Activated CD4-positive, alpha-beta T cell treated with anti-CD3 and anti-CD28 coated beads, Interleukin-2, amount 50 U/mL, for 1 hour (primary cell): ENCODE results near the gene SDCBP2.

ENCODE experiments used
- DNase-seq: peaks from one replicate; pipeline ENCODE4 v3.0.0-alpha.2; 2020

SDCBP2 gene

DNA sequence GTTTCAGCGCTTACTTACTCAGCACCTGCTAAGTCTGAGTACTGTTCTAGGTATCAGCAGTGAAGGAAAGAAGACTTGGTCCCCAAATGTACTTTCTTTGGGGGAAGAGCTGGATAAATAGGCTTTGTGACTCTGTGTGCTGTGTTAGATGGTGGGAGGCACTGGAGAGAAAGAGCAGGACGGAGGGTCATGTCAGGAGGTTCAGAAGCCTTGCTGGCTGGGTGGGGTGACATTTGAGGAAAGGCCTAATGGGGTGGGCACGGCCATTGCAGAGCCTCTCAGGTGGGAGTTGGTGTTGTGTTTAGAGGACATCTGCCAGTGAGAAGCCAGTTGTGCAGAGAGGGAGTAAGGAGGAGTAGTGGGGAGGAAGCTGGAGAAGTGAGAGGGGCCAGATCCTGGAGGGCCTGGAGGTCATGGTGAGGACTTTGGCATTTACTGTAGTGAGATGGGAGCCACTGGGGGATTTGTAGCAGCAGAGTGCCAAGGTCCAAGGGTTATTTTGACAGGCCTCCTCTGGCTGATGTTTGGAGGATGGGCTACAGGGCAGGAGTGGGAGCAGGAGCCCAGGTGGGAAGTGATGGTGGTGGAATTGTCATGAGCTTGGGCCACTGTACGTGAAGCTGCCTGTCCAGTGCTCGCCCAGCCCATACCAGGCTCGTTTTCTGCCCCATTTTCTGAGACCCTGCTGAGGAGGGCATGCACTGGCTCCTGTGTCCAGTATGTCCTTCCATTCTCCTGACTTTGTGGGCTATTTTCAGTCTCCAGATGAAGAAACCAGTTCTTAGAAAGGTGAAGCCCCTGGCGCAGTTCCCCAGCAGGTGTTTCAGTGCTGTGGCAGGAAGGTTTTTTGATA is 886 bp downstream of the SDCBP2 start:
- DNase-seq, result no peak

DNA sequence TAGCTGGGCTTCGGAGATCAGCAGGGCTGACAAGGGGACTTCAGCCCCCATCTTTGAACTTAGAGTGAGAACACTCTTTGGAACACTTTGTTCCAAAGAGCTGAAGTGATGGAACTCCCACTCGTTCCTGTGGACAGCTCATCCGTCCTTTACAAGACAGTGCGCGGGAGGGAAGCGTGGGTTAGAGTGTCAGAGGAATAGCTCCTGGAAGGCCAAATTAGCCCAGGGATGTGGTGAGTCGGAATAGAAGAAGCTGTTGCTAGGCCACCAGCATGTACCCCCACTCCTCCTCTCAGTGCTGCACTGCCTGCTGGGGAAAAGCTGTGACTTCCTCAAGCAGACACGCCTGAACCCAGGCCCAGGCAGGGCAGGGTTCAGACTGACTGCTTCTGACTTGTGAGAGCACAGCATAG is 1.7 kb downstream of the SDCBP2 start:
- no peak for DNase-seq

DNA sequence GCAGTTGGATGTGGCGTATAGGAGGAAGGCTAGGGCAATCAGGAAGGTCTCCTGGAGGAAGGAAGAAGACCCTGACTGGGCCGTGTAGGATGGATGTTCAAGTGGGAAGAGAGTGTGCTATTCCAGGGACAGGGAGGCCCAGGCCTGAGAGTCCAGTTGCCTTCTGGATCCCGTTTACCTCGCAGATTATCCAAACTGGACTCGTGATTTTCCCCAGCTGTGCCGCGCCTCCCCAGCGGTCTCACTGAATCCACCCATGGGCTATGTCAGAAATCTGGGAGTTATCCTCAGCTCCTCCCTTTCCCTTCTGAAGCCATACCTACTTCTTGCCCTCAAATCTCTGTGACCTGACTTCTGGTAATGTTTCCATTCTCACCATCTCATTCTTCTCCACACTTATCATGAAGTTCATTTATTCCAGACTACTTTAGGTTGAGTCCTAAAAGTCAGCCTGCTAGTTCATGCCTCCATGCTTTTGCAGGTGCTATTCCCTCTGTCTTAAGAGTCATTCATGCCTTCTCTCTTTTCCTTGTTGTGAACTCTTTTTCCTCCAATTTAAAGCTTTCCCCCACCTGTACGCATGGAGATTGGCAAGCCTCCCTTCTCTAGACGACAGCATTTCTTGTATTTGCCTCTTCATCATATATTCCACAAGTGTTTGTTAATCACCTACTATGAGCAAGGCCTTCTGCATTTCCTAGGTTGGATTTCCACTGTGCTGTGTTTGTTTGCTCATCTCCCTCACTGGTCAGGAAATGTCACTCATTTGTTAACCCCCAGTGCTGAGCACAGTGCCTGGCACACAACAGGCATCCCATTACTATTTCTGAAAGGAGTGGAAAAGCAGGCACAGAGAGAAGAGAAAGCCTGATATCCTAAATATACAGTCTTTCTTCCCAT is 2.7 kb downstream of the SDCBP2 start:
- DNase-seq, result no peak

DNA sequence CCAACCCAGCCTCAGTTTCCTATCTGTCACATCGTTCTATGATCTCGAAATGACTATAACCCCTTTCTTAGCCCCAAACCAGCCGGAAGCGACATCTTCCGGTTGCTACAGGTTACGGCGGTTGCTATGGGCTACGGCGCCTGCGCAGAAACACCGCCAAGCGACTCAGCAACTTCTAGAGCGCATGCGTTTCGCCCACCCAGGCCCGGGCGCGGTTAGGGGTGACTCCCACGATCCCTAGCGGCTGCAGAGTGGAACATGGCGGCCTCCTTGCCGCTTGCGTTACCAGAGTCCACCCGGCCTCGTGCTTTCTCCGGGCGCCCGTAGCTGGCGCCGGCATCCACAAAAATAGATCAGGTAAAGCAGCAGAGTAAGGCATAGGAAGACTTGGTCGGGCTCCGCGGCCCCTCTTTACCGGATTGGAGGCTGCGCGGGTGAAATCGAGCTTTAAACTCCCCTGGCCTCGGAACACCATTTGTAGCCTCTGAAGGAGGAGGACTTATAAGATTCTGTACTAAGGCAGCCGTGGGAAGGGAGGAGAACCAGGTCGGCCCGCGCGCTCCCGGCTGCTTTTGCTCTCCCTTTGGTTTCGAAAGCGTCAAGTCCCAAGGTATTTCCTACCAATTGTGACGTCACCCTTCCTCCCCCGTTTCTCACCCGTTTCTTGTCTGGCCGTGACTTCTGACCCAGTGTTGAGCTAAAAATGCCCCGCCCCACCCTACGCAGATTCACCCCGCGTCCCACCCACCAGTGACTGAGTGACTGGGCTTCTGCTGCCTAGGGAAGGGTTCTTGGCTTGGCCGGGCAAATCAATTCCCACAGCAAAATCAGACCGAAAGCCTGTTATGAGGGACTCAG is 3.5 kb downstream of the SDCBP2 start:
- peak; percentile 99 for DNase-seq

DNA sequence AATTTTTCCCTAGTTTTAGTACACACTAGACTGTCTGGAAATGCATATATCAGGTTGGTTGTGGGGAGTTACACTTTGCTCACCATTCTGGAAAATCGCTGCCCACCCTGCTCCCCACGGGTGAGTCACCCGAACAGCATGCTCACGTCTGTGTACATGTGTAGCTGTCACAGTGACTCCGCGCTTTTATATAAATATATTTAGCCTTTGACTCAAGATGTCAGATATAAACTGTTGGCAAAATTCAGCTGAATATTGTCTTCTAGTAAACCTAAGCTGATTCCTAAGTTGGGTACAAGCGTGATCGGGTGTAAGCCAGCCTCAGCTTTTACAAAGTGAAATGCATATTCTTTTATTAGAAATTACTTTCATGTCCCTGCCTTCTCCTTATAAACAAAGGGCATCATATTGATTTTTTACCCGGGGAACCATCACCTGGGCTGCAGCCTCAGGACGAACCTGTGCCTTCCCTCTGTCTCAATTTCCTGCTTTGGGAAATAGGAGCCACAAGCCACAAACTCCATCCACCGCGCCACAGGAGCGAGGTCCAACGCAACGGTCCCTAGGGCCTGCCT is 4.3 kb downstream of the SDCBP2 start:
- DNase-seq, result peak; percentile 47

DNA sequence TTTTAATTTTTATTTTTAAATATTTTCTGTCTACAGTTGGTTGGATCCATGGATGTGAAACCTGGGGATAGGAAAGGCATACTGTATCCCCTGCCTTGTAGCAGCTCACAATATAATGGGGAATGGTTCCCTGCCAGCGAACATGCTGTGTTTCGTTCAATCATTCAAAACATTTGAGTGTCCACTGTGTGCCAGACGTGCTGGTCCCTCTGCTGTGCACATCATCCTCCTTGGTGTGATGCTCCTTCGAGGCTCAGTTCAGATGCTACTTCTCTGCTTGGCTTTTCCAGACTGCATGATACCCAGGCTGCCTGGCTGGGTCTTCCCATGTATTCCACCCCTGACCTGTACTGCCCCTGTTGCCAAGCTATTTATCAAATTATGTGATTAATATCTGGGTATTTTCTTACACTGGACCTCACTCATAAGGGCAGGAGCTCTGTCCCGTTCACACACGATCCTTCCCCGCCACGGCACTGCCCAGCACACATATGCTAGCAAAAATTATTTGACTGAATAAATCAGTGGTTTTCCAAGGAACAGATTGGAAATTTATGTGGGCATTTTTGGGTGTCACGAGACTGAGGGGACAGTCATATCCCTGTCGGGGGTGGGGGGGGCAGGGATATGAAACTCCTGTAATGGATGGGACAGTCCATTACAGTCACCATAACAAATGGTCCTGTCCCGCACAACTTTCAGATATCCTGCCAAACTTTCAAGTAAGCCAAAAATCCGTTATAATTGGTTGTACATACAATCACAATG is 4.9 kb downstream of the SDCBP2 start:
- no peak for DNase-seq

DNA sequence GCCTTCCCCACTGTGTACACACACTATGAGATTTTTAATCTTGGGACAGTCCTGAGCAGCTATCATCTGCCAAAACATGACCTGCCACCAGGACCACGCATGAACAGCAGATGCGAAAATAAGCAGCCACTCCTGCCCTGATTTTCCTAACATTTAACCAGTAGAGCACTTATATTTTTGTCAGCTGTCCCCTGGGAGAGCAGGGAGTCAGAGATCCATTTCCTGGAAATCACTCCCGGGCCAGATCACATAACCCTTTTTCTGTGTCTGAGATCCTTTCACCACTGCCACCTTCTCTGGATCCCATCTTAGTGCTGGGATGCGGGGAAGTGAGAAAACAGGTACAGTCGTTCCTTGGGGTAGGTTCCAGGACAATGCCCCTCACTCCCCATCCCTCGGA is 5.7 kb downstream of the SDCBP2 start:
- DNase-seq, result no peak

DNA sequence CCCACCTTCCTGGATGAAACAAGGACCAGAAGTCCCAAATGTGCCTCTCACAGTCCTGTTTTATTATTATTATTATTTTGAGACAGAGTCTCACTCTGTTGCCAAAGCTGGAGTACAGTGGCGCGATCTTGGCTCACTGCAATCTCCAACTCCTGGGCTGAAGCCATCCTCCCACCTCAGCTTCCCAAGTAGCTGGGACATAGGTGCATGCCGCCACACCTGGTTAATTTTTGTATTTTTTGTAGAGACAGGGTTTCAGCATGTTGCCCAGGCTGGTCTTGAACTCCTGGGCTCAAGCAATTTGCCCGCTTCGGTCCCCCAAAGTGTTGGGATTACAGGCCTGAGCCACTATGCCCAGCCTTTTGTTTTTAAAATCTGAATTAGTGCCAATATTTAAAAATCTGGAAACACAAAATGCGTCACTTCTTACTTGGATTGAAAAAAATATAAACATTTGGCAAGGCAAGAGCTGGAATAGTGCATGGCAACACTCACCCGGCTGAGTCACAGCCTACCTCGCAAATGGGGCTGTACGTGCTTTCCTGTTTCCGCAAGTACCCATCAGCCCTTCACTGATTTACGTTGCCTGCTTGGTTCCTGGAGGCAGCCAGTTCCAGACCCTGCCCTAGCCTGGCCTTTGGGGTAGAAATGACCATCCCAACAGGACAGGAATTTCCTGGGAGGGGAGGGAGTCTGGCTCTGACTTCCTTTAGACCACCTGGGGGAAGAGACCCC is 6.3 kb downstream of the SDCBP2 start:
- no peak for DNase-seq

DNA sequence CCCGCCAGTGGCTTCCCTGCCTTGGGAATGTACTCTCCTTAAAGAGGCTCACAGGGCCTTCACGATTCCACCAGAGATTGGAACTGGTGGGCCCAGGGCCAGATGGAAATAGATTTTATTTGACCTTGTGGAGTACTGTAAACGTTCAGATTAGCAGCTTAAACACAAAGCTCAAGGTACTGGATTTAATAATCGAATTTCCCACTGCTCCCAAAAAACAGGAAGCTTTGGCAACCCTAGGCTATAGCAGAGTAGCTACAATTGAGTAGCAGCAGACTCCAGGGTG is 7.3 kb downstream of the SDCBP2 start:
- no peak for DNase-seq

DNA sequence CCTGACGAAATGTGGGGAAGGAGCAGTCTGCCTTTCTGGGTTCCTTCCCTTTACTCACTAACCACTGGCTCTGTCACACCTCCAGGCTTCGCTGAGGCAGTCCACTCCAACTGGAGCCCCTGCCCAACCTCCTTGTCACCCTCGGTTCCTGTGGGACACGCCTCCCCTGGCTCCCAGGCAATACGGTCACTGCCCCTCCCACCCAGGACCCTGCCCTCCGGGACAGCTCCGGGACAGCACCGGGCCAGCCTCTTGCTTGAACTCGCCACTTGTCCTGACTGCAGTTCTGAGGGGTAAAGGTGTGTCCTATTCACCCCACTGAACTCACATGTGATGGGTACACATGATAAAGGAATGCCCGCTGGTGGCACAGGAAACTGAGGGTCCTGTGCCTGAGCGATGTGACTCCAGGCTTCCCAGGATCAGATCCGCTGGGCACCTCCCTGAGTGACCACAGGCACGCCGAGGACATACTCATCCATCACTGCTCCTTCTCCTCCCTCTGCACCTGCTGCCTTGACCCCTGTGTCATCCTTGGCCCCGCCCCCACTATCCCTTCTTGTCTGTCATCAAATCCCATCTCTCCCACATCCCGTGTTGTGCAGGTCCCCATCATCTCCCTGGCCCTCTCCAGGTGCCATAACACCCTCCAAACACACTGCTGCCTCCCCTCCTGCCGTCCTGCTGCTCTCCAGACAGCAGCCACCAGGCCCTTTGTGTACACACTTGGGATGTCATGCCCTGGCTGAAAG is 7.9 kb downstream of the SDCBP2 start:
- no peak for DNase-seq

DNA sequence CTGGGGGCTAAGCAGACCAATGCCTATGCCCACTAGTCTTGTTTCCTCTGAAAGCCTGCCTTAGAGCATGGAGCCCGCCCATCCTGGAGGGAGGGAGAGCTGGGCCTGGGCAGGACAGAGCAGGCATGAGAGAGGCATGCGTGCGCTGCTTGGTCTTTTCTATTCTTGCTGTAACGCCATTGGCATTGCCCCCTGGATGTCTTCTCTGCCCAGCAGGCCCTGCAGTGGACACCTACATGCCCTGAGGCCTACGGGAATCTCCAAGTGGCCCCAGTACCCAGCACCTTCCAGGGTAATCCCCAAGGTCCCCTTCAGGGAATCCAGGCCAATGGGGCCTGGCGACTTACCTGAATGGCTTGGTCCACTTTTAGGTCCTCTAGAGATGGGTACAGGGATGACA is 8.9 kb downstream of the SDCBP2 start:
- DNase-seq, result no peak

DNA sequence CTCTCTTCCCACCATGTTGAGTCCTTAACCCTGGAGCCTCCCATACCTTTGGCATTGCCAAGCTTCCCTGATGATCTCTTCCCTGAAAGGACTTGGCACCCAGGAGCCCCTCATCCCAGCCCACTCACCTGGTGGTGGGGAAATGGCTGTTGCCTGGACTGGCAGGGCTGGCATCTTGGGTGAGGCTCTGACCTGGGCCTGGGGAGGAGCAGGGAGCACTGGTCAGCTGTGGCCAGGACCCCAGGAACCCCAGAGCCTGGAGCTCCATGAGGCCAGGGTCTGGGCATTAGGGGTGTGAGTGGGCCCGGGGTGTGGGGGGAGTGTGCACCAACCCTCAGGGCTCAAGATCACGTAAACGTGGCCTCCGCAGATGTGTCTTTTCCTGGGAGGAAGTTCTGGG is 9.5 kb downstream of the SDCBP2 start:
- DNase-seq, result no peak

DNA sequence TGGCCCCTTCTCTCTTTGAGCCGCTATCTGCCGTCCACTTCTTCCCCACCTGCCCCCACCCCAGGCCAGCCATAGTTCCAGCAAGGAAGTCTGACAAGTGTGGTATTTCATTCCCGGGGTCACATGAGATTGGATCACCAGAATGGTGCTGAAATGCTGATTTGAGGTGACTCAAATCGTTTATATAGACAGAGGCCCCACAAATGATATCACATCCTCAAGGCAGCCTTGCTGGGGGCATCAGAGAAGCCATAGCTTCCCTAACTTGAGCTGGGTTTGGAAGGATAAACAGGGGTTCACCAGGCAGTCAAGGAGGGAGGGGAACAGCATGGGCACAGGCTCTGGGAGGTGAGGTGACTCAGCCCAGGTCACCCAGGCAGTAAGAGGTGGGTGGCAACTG is 9.9 kb downstream of the SDCBP2 start:
- no peak for DNase-seq

DNA sequence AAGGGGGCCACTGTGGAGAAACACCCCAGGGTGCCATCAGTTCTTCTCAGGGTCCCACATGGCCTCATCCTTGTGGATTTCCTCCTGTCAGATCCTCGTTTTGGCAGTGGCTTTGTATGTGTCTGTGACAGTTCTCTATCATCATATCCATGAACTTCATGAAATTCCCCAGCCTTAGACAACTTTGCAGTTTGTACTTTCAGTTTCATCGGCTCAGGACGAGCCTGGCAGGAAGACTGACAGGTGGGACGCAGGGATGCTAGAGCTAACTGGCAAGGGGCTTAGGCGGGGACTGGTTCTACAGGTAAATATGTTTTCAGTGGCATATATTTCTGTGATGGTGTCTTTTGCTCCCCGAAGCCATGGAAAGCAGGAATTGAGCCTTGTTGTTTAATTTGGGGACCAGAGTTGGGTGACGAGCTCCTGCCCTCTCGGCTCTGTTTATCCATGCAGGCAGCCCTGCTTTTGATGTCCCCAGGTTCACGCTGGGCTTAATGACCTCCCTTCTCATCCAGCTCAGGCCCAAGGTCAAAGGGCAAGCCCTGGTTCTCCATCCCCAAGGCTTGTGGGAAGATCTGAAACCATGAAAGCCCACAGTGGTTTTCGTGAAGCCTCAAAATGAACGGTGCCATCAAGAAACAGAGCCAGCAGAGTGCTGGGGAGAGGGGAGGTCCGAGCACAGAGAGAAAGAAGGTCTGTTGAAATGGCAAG is 11.2 kb downstream of the SDCBP2 start:
- DNase-seq, result no peak

DNA sequence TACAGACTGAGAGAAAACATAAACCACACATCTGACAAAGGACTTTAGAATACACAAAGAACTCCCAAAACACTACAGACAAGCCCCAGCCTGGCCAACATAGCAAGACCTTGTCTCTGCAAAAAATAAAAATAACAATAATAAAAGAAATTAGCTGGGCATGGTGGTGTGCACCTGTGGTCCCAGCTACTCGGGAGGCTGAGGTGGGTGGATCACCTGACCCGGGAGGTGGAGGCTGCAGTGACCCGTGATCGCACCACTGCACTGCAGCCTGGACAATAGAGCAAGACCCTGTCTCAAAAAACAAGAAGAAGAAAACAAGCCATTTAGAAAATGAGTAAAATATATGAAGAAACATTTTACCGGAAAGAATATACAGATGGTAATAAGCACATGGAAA is 13.1 kb downstream of the SDCBP2 start:
- no peak for DNase-seq

DNA sequence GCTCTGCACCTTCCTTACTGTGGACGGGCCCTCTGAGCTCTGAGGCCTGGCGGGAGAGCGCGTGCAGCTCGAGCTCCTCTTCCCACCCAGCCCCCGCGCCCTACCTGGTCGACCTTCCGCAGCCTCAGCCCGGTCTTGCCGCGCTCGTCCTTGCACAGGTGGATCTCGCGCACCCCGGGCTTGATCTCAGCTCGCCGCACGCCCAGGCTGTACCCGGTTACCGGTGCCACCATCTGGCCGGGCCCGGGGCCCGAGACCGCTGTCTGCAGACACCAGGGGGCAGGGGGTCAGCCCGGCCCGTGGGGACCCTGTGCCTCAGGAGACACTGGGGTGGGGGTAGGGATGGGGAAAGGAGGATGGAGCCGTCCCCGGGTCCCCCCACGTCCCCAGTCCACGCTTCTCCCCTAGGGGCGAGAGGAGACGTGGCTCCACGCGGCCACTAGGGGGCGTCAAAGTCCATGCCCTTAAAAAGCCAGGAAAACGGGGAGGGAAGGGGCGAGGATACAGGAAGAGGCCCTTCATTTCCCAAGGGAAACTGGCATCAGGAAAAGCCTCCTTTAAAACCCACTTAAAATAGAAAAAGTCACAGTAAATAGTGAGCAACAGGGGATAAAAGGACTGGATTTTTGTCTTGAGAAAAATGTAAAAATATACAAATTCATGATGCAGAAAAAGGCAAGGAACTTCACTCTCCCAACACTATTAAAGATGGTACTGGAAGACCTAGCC is 15.5 kb downstream of the SDCBP2 start:
- DNase-seq, result peak; percentile 66

DNA sequence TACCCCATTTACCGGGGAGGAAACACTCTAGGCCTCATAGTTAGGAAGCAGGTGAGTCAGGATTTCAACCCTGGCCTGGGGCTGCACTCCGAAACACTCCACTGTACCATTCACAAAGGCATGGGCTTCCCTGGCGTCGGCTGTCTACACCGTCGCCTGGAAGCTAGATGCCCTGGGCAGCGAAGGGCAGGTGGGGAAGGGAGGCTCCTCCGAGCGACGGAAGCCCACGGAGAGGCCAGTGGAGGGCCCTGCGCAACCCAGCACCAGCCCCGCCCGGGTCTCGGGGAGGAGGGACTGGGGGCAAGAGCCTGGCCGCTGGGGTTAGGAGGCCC is 16.1 kb downstream of the SDCBP2 start:
- DNase-seq, result no peak

DNA sequence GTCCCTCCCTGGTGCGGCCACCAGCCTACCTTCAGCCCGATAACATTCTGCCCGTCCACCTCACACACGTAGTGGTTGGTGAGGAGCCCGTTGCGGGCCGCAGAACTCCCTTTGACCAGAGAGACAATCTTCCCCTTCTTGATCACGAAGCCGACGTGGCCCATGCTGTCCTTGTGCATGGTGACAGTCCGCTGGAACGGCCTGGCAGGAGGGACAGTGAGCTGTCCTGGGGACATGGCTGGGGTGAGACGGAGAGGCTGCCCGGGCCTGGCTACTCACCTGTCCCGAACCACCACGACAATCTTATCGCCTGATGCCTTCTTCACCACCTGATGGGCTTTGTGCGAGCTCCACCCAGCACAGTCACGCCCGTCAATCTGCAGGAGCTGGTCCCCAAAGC is 16.6 kb downstream of the SDCBP2 start:
- DNase-seq, result no peak

DNA sequence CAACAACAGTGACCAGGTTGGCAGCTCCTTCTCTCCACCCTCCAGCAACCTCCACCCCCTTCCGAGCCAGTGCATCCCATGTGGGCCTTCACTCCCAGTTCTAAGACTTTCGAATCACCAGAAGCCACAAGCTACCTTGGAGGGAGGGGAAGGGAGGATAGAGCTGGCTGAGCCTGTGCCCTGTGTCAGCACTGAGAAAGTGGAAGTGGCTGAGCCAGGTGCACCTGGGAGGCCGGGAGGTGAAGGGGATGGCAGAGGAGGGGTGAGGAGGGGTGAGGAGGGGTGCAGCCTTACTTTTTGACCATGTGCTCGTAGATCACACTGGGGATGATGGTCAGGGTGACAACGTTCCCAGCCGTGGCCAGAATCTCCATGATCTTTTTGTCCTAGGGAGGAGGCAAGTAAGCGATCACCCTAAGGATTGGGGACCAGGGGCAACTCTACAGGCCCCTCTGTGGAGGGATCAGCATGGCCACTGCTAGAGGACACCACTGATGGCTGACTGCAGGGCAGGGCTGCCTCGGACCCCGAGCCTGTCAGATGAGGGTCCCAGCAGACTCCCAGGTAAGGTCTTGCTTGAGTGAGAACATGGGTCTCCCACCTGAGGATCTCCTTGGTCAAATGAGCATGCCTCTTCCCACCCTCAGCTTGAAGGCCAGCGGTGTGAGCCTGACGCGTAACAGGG is 18.3 kb downstream of the SDCBP2 start:
- no peak for DNase-seq
